Lower leg skin (tissue), 4 donors: ENCODE measurements around the gene HSPB1. TPM values are rescaled to one million over a fixed set of nuclear protein-coding genes. Genes with fewer than 3 reads are reported as not detected.

Source experiments
- DNase-seq, 2 donors: peaks; one replicate each; pipeline ENCODE4 v3.0.0-alpha.2; 2019; ENCODE audit warnings: low spot score in 2 of 2
- H3K4me3 ChIP-seq: fragments of 200-600 bp; sonication (generic); 2 replicates; pipeline ENCODE4 v1.5.1; 2017; ENCODE audit warnings: mild to moderate bottlenecking, low read depth; ENCODE audit not compliant: poor library complexity, severe bottlenecking
- POLR2A ChIP-seq, 2 donors: fragments of 450-650 bp; IDR thresholded peaks; one replicate each; pipeline ENCODE4 v1.6.1; 2016 to 2017; ENCODE audit warnings: antibody characterized with exemption in 2 of 2, mild to moderate bottlenecking in 1 of 2, moderate library complexity in 1 of 2
- WGBS, 2 donors: methylation state at CpG; one replicate each; pipeline ENCODE4 v1.1.5; 2018; 5-methylcytosine and 5-hydroxymethylcytosine counted together
- intact Hi-C: fragments of 100-400 bp; cut with DNase I; formaldehyde crosslinking; loops from one replicate; pipeline ENCODE4 v1.15.0; 2023; ENCODE audit warnings: low total_unique reads
- total RNA-seq, 4 donors: library from RNA; depleted of rRNA; stranded (reverse); fragments of >200 nt; gene quantifications; one replicate each; pipeline ENCODE4 v1.1.0, GENCODE V29; 2016
- TF ChIP-seq, protein P1 (sequence below), 3 donors: fragments of 450-650 bp; IDR thresholded peaks; one replicate each; pipeline ENCODE4 v1.5.1; 2016; ENCODE audit warnings: antibody characterized with exemption in 3 of 3, mild to moderate bottlenecking in 3 of 3, moderate library complexity in 2 of 3

HSPB1 gene
- 1,000 to 10,000 TPM; 1,628 to 3,756 (median 2,658) TPM for total RNA-seq

DNA sequence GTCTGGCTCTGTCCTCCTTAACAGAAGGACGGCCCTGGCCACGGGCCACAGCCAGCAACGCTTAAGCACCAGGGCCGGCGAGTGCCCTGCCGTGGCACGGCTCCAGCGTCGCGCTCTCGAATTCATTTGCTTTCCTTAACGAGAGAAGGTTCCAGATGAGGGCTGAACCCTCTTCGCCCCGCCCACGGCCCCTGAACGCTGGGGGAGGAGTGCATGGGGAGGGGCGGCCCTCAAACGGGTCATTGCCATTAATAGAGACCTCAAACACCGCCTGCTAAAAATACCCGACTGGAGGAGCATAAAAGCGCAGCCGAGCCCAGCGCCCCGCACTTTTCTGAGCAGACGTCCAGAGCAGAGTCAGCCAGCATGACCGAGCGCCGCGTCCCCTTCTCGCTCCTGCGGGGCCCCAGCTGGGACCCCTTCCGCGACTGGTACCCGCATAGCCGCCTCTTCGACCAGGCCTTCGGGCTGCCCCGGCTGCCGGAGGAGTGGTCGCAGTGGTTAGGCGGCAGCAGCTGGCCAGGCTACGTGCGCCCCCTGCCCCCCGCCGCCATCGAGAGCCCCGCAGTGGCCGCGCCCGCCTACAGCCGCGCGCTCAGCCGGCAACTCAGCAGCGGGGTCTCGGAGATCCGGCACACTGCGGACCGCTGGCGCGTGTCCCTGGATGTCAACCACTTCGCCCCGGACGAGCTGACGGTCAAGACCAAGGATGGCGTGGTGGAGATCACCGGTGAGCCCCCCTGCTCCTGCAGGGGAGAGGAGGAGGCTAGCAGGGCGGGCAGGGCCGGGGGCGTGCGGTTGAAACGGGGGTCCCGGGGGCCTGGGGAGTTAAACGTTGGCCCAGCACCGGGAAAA lies at the start of gene HSPB1:
Gene HSPB1, plus strand, starts transcription at position 327 of the 855 bp plus-strand sequence. Its CDS starts 40 bp downstream, at position 367.
- intact Hi-C loops = no loop called here
- peak; percentile 94 to 98 for DNase-seq
- TF ChIP-seq, protein P1, sequence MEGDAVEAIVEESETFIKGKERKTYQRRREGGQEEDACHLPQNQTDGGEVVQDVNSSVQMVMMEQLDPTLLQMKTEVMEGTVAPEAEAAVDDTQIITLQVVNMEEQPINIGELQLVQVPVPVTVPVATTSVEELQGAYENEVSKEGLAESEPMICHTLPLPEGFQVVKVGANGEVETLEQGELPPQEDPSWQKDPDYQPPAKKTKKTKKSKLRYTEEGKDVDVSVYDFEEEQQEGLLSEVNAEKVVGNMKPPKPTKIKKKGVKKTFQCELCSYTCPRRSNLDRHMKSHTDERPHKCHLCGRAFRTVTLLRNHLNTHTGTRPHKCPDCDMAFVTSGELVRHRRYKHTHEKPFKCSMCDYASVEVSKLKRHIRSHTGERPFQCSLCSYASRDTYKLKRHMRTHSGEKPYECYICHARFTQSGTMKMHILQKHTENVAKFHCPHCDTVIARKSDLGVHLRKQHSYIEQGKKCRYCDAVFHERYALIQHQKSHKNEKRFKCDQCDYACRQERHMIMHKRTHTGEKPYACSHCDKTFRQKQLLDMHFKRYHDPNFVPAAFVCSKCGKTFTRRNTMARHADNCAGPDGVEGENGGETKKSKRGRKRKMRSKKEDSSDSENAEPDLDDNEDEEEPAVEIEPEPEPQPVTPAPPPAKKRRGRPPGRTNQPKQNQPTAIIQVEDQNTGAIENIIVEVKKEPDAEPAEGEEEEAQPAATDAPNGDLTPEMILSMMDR (IDR thresholded peaks at IDR 0.05) = no peak
- peak in 1 of 2 donors; percentile 51 for TF ChIP-seq POLR2A (IDR thresholded peaks at IDR 0.05)
- H3K4me3 ChIP-seq = peak within 1 kb of the TSS; percentile 95
- WGBS, 2 donors = 0 to 1% methylated on average over 33 to 38 of the region's 75 CpGs

DNA sequence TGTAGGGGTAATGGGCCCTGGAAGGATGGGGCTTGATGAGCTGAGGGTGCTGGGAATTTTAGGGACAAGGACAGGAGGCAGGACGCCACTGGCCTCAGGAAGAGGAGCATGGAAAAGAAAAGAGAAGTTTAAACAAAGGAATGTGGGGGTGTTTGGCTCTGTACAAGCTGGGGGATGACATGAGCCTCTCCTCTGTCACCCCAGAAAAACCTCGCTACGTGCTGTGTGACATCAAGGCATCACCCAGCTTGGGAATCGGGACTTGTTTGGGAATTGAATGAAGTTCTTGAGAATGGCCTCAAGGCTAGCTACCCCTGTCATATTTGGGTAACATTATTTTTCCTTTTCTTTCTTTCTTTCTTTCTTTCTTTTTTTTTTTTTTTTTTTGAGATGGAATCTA lies 47.7 kb upstream of the HSPB1 start:
- 83 to 85% methylated on average over 4 of the region's 4 CpGs for WGBS, 2 donors

DNA sequence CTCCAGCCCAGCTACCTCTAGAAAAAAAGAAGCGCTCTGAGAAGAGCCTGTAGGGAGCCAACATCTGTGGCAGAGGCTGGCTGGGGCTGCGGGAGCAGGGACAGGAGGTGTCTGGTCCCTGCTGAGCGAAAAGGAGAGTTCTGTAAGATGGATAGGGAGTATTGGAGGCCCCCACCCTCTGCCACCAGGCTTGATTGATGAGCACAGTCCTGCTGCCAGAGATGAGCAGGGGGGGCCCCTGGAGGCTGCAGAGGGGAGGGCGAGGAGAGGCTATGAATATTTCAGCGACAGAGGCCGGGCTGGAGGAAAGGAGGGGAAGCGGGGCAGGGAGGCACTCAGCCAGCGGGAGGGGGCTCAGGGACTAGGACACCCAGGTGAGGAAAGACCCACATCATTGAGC lies 44.5 kb upstream of the HSPB1 start:
- intact Hi-C loops = no loop called here

More for the DNA sequence above, 47.7 kb upstream of the HSPB1 start:
- no peak for DNase-seq
- intact Hi-C loops = no loop called here
- no peak overlapping the region for H3K4me3 ChIP-seq
- TF ChIP-seq POLR2A (IDR thresholded peaks at IDR 0.05) = no peak
- TF ChIP-seq, protein P1 (IDR thresholded peaks at IDR 0.05) = no peak

GRCh38 chr7:76259124-76260093 lies 43.1 kb upstream of the HSPB1 start:
- no peak for DNase-seq
- no peak overlapping the region for H3K4me3 ChIP-seq
- TF ChIP-seq POLR2A (IDR thresholded peaks at IDR 0.05) = no peak
- TF ChIP-seq, protein P1 (IDR thresholded peaks at IDR 0.05) = no peak
- 20 to 35% methylated on average over 18 to 36 of the region's 50 CpGs for WGBS, 2 donors
- intact Hi-C loops = loop anchor here (10.0 kb wide), 1 partner anchor 75 kb away; no protein-coding TSS in a partner anchor

More for the DNA sequence above, 44.5 kb upstream of the HSPB1 start:
- 48 to 50% methylated on average over 8 of the region's 8 CpGs for WGBS, 2 donors
- no peak overlapping the region for H3K4me3 ChIP-seq
- no peak for DNase-seq
- TF ChIP-seq, protein P1 (IDR thresholded peaks at IDR 0.05) = no peak
- TF ChIP-seq POLR2A (IDR thresholded peaks at IDR 0.05) = no peak

- H3K4me3 ChIP-seq = no peak overlapping the region
- TF ChIP-seq, protein P1 (IDR thresholded peaks at IDR 0.05) = no peak
- TF ChIP-seq POLR2A (IDR thresholded peaks at IDR 0.05) = no peak
- WGBS, 2 donors = 5 to 6% methylated on average over 21 to 27 of the region's 28 CpGs
- intact Hi-C loops = loop anchor here (10.0 kb wide), 1 partner anchor 75 kb away; no protein-coding TSS in a partner anchor
- DNase-seq = no peak
Measured at GRCh38 chr7:76260171-76260703, 42.2 kb upstream of the HSPB1 start.
